ENCODE data around the gene SAE1.

DNA sequence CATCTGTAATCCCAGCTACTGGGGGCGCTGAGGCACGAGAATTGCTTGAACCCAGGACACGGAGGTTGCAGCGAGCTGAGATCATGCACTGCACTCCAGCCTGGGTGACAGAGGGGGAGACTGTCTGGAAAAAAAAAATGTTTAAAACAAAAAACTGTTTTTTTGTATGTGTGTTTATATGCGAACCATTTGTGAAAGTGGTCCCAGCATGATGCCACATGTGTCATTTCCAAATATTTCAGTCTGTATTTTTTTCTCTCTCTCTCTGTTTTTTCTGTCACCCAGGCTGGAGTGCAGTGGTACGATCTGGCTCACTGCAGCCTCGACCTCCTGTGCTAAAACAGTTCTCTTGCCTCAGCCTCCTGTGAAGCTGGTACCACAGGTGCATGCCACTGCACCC is 37.4 kb downstream of the SAE1 start:
- TF ChIP-seq, protein P1, sequence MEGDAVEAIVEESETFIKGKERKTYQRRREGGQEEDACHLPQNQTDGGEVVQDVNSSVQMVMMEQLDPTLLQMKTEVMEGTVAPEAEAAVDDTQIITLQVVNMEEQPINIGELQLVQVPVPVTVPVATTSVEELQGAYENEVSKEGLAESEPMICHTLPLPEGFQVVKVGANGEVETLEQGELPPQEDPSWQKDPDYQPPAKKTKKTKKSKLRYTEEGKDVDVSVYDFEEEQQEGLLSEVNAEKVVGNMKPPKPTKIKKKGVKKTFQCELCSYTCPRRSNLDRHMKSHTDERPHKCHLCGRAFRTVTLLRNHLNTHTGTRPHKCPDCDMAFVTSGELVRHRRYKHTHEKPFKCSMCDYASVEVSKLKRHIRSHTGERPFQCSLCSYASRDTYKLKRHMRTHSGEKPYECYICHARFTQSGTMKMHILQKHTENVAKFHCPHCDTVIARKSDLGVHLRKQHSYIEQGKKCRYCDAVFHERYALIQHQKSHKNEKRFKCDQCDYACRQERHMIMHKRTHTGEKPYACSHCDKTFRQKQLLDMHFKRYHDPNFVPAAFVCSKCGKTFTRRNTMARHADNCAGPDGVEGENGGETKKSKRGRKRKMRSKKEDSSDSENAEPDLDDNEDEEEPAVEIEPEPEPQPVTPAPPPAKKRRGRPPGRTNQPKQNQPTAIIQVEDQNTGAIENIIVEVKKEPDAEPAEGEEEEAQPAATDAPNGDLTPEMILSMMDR (IDR thresholded peaks at IDR 0.05), result no peak
- TF ChIP-seq POLR2A (IDR thresholded peaks at IDR 0.05) (no peak), EP300 (IDR thresholded peaks at IDR 0.05) (no peak)
